ENCODE data around the gene MDFI. TPM values are rescaled to one million over a fixed set of nuclear protein-coding genes. Genes with fewer than 3 reads are reported as not detected.

Gene MDFI
- total and polyA plus RNA-seq, 9 of the 15 experiments (the other 6 are each of a cell fraction or from before 2014, with no cell fraction given): not detected

- DNase-seq (ENCODE audit: extremely low read depth in 1 of 4, low spot score in 3 of 4): no peak
- 0 out of 2 replicates have a peak, but pooled peaks cover 9% of the 10 kb centered on the region for H4K20me1 ChIP-seq (replicated peaks; ENCODE audit: control insufficient read depth, insufficient read depth, low read length)
- TF ChIP-seq ZNF695 (CRISPR knock-in tag; IDR thresholded peaks at IDR 0.05) (no peak), FOXP4 (CRISPR knock-in tag; IDR thresholded peaks at IDR 0.05; ENCODE audit: borderline replicate concordance) (peak; percentile 72; the same call in 1 of the 2 replicates)
Observed at GRCh38 chr6:41598670-41599014, 39.6 kb upstream of the MDFI start.

More at GRCh38 chr6:41598670-41599014, 39.6 kb upstream of the MDFI start:
- Histone ChIP-seq H3K9me3 (replicated peaks; ENCODE audit: control insufficient read depth, insufficient read depth, low read depth, low read length) (no peaks in the 10 kb centered on the region), H3K4me3 (no peak overlapping the region), H3K9me1 (ENCODE audit: control insufficient read depth, insufficient read depth, low read length) (peaks cover 12% of the 10 kb centered on the region), H3K36me3 (ENCODE audit: control insufficient read depth, insufficient read depth, low read length) (peaks cover 9% of the 10 kb centered on the region; the same call in 1 of the 3 replicates), H3K9ac (ENCODE audit: insufficient read depth in 1 of 2, low read depth in 2 of 2, low read length in 2 of 2) (peak overlapping the region in 1 of 2 experiments; percentile 13; a peak in 1 of 4 replicates), H3K79me2 (ENCODE audit: control insufficient read depth, insufficient read depth, low read length) (no peaks in the 10 kb centered on the region), H3K4me2 (ENCODE audit: insufficient read depth, low read length) (no peak overlapping the region), H3K27me3 (ENCODE audit: control insufficient read depth in 2 of 2, insufficient read depth in 2 of 2, low read length in 2 of 2) (peaks cover 0 to 1% of the 10 kb centered on the region in 2 experiments; a peak in 1 of 5 replicates), H3K27ac (ENCODE audit: extremely low read depth, low read depth, low read length) (no peak overlapping the region), H3K4me1 (replicated peaks in 1 of 2; ENCODE audit: control insufficient read depth in 2 of 2, insufficient read depth in 2 of 2, low read length in 2 of 2) (peaks cover 0 to 13% of the 10 kb centered on the region in 2 experiments; a peak in 3 of 5 replicates), H2AFZ (ENCODE audit: low read depth, low read length) (no peak overlapping the region)
- FAIRE-seq (no peak), ATAC-seq (no peak)
- in situ Hi-C loops (cut with MboI) (loop anchor here (10.0 kb wide), 1 partner anchor 234 kb away; no protein-coding TSS in a partner anchor), intact Hi-C loops (cut with micrococcal nuclease) (no loop called here)
- ChIA-PET POLR2A (no interaction called here), CTCF (ENCODE audit: low intra/inter-chr PET ratio) (interaction anchor here (2.1 kb wide), 1 partner anchor 230 kb away, joined by 7 read pairs; no protein-coding TSS in a partner anchor)
- WGBS (ENCODE audit: insufficient coverage, low coverage, missing lambda C conversion rate): 78% methylated on average over 7 of the region's 8 CpGs
- BruUV-seq (replicated peaks): no TSS peak
